ENCODE measurements around the gene KLF9. TPM values are rescaled to one million over a fixed set of nuclear protein-coding genes. Genes with fewer than 3 reads are reported as not detected.

KLF9 gene
- total and polyA plus RNA-seq, 9 of the 15 experiments (the other 6 are each of a cell fraction or from before 2014, with no cell fraction given): 3.3 to 11.9 (median 6.9) TPM

DNA sequence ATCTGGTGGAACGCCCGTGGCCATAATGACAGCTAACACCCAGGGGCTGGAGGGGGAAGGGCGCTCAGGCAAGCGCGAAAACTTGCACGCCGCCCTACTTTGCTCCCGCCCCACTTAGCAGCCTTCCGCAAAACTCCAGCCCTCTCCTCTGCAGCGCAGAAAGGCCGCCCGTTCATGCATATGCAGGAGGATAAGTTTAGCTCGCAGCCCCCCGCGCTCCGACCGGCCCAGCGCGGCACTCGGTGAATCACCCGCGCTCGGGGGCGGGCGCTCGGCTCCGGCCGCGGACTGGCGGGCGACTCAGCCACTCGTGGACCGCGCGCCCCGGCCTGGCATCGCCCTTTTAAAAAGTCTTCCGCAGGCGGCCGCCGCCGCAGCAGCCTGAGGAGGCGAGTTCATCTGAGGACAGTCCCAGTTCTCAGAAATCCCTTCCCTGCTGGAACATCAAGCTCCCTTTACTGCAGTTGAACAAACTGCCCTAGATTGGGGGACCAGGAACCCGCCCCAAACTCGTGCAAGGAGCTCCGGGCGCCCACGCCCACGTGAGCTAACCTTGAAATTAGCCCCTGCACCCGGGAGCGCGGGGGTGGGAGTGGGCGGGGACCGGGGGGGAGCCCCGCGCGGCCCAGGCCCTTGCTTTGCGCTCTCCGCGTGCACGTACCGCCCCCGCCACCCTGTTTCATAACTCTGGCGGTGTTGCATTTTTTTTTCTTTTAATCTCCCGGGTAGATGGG lies 4.5 kb upstream of the KLF9 start (continued):
- peak; percentile 90 for TF ChIP-seq CCNT2 (IDR thresholded peaks at IDR 0.05; ENCODE audit: borderline replicate concordance, extremely low read depth, insufficient read length, low read depth, low read length)
- no peak for TF ChIP-seq PHB (CRISPR knock-in tag; IDR thresholded peaks at IDR 0.05)
- TF ChIP-seq ZNF830 (CRISPR knock-in tag; IDR thresholded peaks at IDR 0.05): no peak
- no peak for TF ChIP-seq HDAC3 (IDR thresholded peaks at IDR 0.05; ENCODE audit: borderline replicate concordance, partially characterized antibody)
- TF ChIP-seq TRIM24 (IDR thresholded peaks at IDR 0.05): no peak
- TF ChIP-seq ZBTB5 (IDR thresholded peaks at IDR 0.05): no peak
- no peak for TF ChIP-seq ZNF76 (CRISPR knock-in tag; IDR thresholded peaks at IDR 0.05; ENCODE audit: borderline replicate concordance)
- TF ChIP-seq MAFG (tag; conservative IDR thresholded peaks at IDR 0.05): no peak
- TF ChIP-seq ZNF175 (CRISPR knock-in tag; IDR thresholded peaks at IDR 0.05; ENCODE audit: low read depth): no peak
- peak; percentile 89 for TF ChIP-seq ZNF384 (IDR thresholded peaks at IDR 0.05; ENCODE audit: low read depth, low read length)
- TF ChIP-seq ATF1 (CRISPR knock-in tag; IDR thresholded peaks at IDR 0.05): no peak
- TF ChIP-seq ATF1 (tag; IDR thresholded peaks at IDR 0.05): peak; percentile 47
- no peak for TF ChIP-seq NFATC3 (IDR thresholded peaks at IDR 0.05)
- TF ChIP-seq MTA1 (IDR thresholded peaks at IDR 0.05; ENCODE audit: borderline replicate concordance): no peak
- no peak; the same call in 1 of the 2 replicates for TF ChIP-seq ARID4B (CRISPR knock-in tag; IDR thresholded peaks at IDR 0.05)
- no peak for TF ChIP-seq CBFA2T2 (conservative IDR thresholded peaks at IDR 0.05)
- TF ChIP-seq U2AF1 (optimal IDR thresholded peaks at IDR 0.05; ENCODE audit: low read depth, low read length): no peak
- no peak; a peak in 1 of 6 replicates for TF ChIP-seq ZBTB11 (CRISPR knock-in tag; IDR thresholded peaks at IDR 0.05)
- TF ChIP-seq ETS2 (tag; IDR thresholded peaks at IDR 0.05; ENCODE audit: borderline replicate concordance, poor library complexity, severe bottlenecking): no peak
